Measurements from ENCODE around the gene RBBP8.

DNA sequence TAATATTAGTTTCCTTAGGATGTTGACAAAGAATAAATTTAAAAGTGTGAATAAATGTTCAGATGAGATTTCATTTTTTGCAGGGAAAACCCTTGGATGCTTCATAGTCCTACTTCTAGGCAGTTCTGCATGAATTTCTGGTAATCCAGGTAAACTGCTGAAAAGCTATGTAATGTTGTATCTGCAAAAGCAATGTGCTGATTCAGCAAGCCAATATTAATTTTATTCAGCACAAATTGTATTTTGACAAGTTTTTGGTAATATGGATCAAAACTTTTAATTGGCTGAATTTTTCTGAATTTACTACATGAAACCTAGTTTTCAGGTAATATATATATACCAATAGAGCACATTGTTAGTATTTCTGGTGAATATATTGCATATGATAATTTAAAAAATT is 17.8 kb upstream of the RBBP8 start:
- no peak for TF ChIP-seq PATZ1 (CRISPR knock-in tag; IDR thresholded peaks at IDR 0.05; ENCODE audit: borderline replicate concordance)
- TF ChIP-seq RARB (CRISPR knock-in tag; IDR thresholded peaks at IDR 0.05), result no peak
- TF ChIP-seq TOX (CRISPR knock-in tag; IDR thresholded peaks at IDR 0.05; ENCODE audit: borderline replicate concordance), result no peak
- no peak for TF ChIP-seq ZNF565 (CRISPR knock-in tag; conservative IDR thresholded peaks at IDR 0.05; ENCODE audit: low read depth)
- no peak for TF ChIP-seq ISL1 (CRISPR knock-in tag; IDR thresholded peaks at IDR 0.05)
- TF ChIP-seq OSR1 (CRISPR knock-in tag; IDR thresholded peaks at IDR 0.05), result no peak

Measured in SK-N-SH treated with all-trans-retinoic acid at 6 μM for 48 hours (cell line).